VCaP (cell line): Measurements from ENCODE around the gene SULT1A2.
"Not testable (repeated sequence)": the region's sequence is repeated elsewhere in the genome, so short reads cannot be mapped to it uniquely, and the experiment has no call there.

ENCODE experiments used
- H3K27ac ChIP-seq: fragments of 450-650 bp; 2 replicates; pipeline ENCODE4 v1.5.1; 2017
- CTCF ChIP-seq: fragments of 450-650 bp; conservative IDR thresholded peaks from 2 replicates; pipeline ENCODE4 v1.5.1; 2017; ENCODE audit warnings: mild to moderate bottlenecking, moderate library complexity

Gene SULT1A2

GRCh38 chr16:28574925-28575324 is 21.9 kb downstream of the SULT1A2 start:
- TF ChIP-seq CTCF = no peak
- no peak overlapping the region for H3K27ac ChIP-seq

- H3K27ac ChIP-seq = no peak overlapping the region
- TF ChIP-seq CTCF = no peak
These were observed 22.8 kb downstream of the SULT1A2 start for GRCh38 chr16:28573738-28574718.

- no peak overlapping the region for H3K27ac ChIP-seq
These were observed 23.9 kb downstream of the SULT1A2 start for GRCh38 chr16:28572696-28573510.

GRCh38 chr16:28569968-28570752 is 26.7 kb downstream of the SULT1A2 start:
- TF ChIP-seq CTCF = no peak
- H3K27ac ChIP-seq = no peak overlapping the region

More at GRCh38 chr16:28572696-28573510, 23.9 kb downstream of the SULT1A2 start:
- no peak for TF ChIP-seq CTCF

GRCh38 chr16:28569021-28569420 is 27.8 kb downstream of the SULT1A2 start:
- no peak for TF ChIP-seq CTCF
- H3K27ac ChIP-seq = no peak overlapping the region

GRCh38 chr16:28567292-28567691 is 29.6 kb downstream of the SULT1A2 start:
- TF ChIP-seq CTCF = no peak
- H3K27ac ChIP-seq = no peak overlapping the region

GRCh38 chr16:28566233-28566925 is 30.5 kb downstream of the SULT1A2 start:
- H3K27ac ChIP-seq = not testable (repeated sequence)
